Neuronal stem cell (in vitro differentiated cells): Measurements from ENCODE around the gene NUDT2.
A peak's percentile ranks its signal among the peaks of the same experiment; 100 is the strongest.
"Not testable (repeated sequence)": the region's sequence is repeated elsewhere in the genome, so short reads cannot be mapped to it uniquely, and the experiment has no call there.

Experiments
- DNase-seq: peaks from one replicate; pipeline ENCODE4 v3.0.0-alpha.2; 2013; ENCODE audit warnings: low spot score
- H2AFZ ChIP-seq: one replicate; pipeline ENCODE4 v1.6.1; 2013; ENCODE audit warnings: mild to moderate bottlenecking, low read length, inconsistent platforms
- H2AK5ac ChIP-seq: 2 replicates; pipeline ENCODE4 v1.6.1; 2013; ENCODE audit warnings: low read depth, mild to moderate bottlenecking, inconsistent platforms, low read length, moderate library complexity, mixed read lengths
- H2BK120ac ChIP-seq: 2 replicates; pipeline ENCODE4 v1.6.1; 2013; ENCODE audit warnings: low read depth, mild to moderate bottlenecking, inconsistent platforms, low read length, moderate library complexity, mixed read lengths
- H2BK12ac ChIP-seq: one replicate; pipeline ENCODE4 v1.6.1; 2013; ENCODE audit warnings: low read length, inconsistent platforms
- H2BK15ac ChIP-seq: 2 replicates; pipeline ENCODE4 v1.6.1; 2013; ENCODE audit warnings: mild to moderate bottlenecking, low read length, inconsistent platforms, mixed read lengths
- H2BK5ac ChIP-seq: one replicate; pipeline ENCODE4 v1.6.1; 2013; ENCODE audit warnings: inconsistent platforms, mild to moderate bottlenecking, low read length, moderate library complexity
- H3K14ac ChIP-seq: one replicate; pipeline ENCODE4 v1.6.1; 2013; ENCODE audit warnings: low read length, inconsistent platforms
- H3K18ac ChIP-seq: 2 replicates; pipeline ENCODE4 v1.6.1; 2013; ENCODE audit warnings: low read length, inconsistent platforms
- H3K23ac ChIP-seq: 2 replicates; pipeline ENCODE4 v1.6.1; 2013; ENCODE audit warnings: low read depth, mild to moderate bottlenecking, mixed read lengths, low read length, inconsistent platforms; ENCODE audit not compliant: poor library complexity
- H3K27ac ChIP-seq: replicated peaks from 3 replicates; pipeline ENCODE4 v1.5.1; 2013; ENCODE audit warnings: low read length, inconsistent platforms
- H3K27me3 ChIP-seq, 3 experiments: 2 replicates each; pipeline ENCODE4 v1.6.1; 2013; ENCODE audit warnings: low read length in 3 of 3, mild to moderate bottlenecking in 2 of 3, inconsistent platforms in 1 of 3, low read depth in 1 of 3, mixed read lengths in 1 of 3, moderate library complexity in 1 of 3; ENCODE audit not compliant: control insufficient read depth in 3 of 3, insufficient read depth in 3 of 3
- H3K36me3 ChIP-seq, 2 donors: replicated peaks in 1 of 2; 2 replicates each; pipeline ENCODE4 v1.6.1; 2013; ENCODE audit warnings: low read length in 2 of 2; ENCODE audit not compliant: control insufficient read depth in 2 of 2, insufficient read depth in 2 of 2
- H3K4ac ChIP-seq: 2 replicates; pipeline ENCODE4 v1.6.1; 2013; ENCODE audit warnings: inconsistent platforms, mild to moderate bottlenecking, low read length, moderate library complexity
- H3K4me1 ChIP-seq, 2 donors: 1 replicate in 1 of 2; 2 replicates in 1 of 2; pipeline ENCODE4 v1.6.1; 2013; ENCODE audit warnings: low read length in 2 of 2, low read depth in 1 of 2; ENCODE audit not compliant: control insufficient read depth in 2 of 2, insufficient read depth in 1 of 2
- H3K4me2 ChIP-seq: one replicate; pipeline ENCODE4 v1.6.1; 2013; ENCODE audit warnings: mild to moderate bottlenecking, low read length, inconsistent platforms; ENCODE audit not compliant: insufficient read depth, poor library complexity, severe bottlenecking
- H3K4me3 ChIP-seq, 2 donors: 2 replicates each; pipeline ENCODE4 v1.5.1; 2013; ENCODE audit warnings: low read length in 2 of 2, mild to moderate bottlenecking in 2 of 2, inconsistent platforms in 1 of 2, moderate library complexity in 1 of 2
- H3K79me1 ChIP-seq: one replicate; pipeline ENCODE4 v1.6.1; 2013; ENCODE audit warnings: low read depth, mild to moderate bottlenecking, inconsistent platforms, low read length, moderate library complexity
- H3K9ac ChIP-seq: one replicate; pipeline ENCODE4 v1.6.1; 2013; ENCODE audit warnings: mild to moderate bottlenecking, low read depth, low read length, inconsistent platforms; ENCODE audit not compliant: poor library complexity
- H3K9me3 ChIP-seq, 2 donors: replicated peaks in 1 of 2; 2 replicates each; pipeline versions ENCODE3 to v1.6.1; 2013; ENCODE audit warnings: low read length in 2 of 2, mild to moderate bottlenecking in 2 of 2, inconsistent platforms in 1 of 2, low read depth in 1 of 2, mixed read lengths in 1 of 2, moderate library complexity in 1 of 2; ENCODE audit not compliant: control insufficient read depth in 2 of 2, insufficient read depth in 1 of 2
- H4K8ac ChIP-seq: one replicate; pipeline ENCODE4 v1.6.1; 2013; ENCODE audit warnings: low read depth, mild to moderate bottlenecking, inconsistent platforms, low read length, moderate library complexity
- H4K91ac ChIP-seq: one replicate; pipeline ENCODE4 v1.6.1; 2013; ENCODE audit warnings: low read length, low read depth, mild to moderate bottlenecking, inconsistent platforms; ENCODE audit not compliant: poor library complexity
- WGBS, 2 donors: extraction: QIAGEN DNeasy Blood & Tissue Kit; methylation state at CpG; one replicate each; pipeline ENCODE4 v1.1.7; 2013; ENCODE audit warnings: missing lambda C conversion rate in 2 of 2, mixed read lengths in 1 of 2; ENCODE audit not compliant: insufficient read length in 2 of 2, insufficient replicate concordance in 1 of 2; ENCODE audit errors: extremely low coverage in 2 of 2; 5-methylcytosine and 5-hydroxymethylcytosine counted together

Gene NUDT2

DNA sequence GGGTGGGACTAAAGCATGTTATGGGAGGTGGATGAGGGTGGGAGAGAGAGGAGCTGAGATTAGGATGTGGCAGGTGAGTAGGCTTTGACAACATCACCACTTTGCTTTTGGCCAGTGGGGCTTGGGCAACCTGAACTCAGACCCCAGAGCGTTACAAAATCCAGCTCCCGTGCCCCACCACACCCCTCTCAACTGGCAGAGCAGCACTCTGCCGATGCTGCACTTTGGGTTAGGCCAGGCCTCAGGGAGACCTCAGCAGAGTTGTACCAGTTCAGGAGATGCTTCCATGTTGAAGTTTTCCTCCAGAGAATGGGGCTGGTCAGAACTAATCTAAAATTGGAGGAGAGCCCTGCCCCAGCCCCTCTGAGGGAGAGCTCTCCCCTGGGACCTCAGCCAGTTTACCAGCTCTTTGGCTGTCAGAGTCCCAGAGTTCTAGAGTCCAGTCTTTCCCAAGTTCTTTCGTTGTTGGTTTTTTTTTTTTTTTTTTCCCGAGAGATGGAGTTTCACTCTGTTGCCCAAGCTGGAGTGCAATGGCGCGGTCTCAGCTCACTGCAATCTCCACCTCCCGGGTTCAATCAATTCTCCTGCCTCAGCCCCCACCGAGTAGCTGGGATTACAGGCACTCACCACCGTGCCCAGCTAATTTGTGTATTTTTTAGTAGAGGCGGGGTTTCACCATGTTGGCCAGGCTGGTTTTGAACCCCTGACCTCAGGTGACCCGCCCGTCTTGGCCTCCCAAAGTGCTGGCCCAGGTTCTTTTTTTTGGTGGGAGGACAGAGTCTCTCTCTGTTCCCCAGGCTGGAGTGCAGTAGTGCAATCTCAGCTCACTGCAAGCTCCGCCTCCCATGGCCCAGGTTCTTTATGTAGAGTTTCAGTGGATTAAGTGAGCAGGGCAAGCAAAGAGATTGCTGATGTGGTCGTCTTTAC, 17.8 kb downstream of the NUDT2 start:
- peak overlapping the region; percentile 73 for H2BK12ac ChIP-seq
- H3K4me3 ChIP-seq: no peak overlapping the region
- H2AK5ac ChIP-seq: no peak overlapping the region
- H3K4me1 ChIP-seq: no peaks in the 10 kb centered on the region
- peaks cover 3% of the 10 kb centered on the region for H3K79me1 ChIP-seq
- H2BK15ac ChIP-seq: no peak overlapping the region
- no peak overlapping the region for H3K4me2 ChIP-seq
- no peaks in the 10 kb centered on the region for H3K27me3 ChIP-seq
- no CpG with 5 or more reads among the region's 15 CpGs for WGBS, 2 donors
- no peaks in the 10 kb centered on the region for H3K9me3 ChIP-seq
- H4K8ac ChIP-seq: no peak overlapping the region
- no peak overlapping the region for H4K91ac ChIP-seq
- H3K9ac ChIP-seq: peak overlapping the region; percentile 44
- H3K4ac ChIP-seq: no peak overlapping the region
- no peak overlapping the region for H2AFZ ChIP-seq
- no peak overlapping the region for H3K18ac ChIP-seq
- peaks cover 5 to 24% of the 10 kb centered on the region in 2 donors for H3K36me3 ChIP-seq
- H3K14ac ChIP-seq: no peak overlapping the region
- no peak for DNase-seq
- no peak overlapping the region for H2BK120ac ChIP-seq
- no peak overlapping the region for H3K23ac ChIP-seq
- peak overlapping the region; percentile 39 for H2BK5ac ChIP-seq
- H3K27ac ChIP-seq: no peak overlapping the region

DNA sequence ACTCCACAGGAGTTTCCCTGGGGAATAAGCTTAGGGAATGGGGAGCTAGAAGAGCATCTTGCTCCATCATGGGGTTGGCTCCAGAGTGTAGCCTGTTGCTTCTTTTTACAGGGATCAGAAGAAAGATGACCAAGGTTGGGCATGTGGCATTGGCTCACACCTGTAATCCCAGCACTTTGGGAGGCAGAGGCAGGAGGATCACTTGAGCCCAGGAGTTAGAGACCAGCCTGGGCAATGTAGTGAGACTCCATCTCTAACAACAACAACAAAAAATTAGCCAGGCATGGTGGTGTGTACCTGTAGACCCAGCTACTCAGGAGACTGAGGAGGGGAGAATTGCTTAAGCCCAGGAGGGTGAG, 18.4 kb downstream of the NUDT2 start:
- Histone ChIP-seq H3K9ac (no peak overlapping the region), H3K27me3 (no peaks in the 10 kb centered on the region), H4K8ac (no peak overlapping the region)

DNA sequence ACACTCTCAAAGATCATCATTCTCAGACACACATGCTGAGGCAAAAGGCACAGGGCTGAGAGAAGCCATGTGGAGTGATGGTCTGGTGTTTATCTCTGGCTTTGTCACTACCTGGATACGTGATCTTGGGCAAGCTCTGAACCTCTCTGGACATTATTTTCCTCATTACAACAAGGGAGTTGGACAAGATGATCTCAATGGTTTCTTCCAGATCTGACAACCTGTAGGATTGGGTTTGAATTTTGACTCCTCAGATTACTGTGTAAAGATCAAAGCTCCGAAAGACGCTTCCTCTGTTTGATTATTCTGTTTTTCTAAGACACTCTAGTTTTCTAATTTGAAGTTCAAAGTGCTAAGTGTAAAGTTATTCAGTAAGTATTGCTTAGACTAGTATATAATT, 20.0 kb downstream of the NUDT2 start:
- no peak overlapping the region for H3K23ac ChIP-seq
- H3K4me2 ChIP-seq: no peak overlapping the region
- no peak overlapping the region for H3K4ac ChIP-seq
- no peaks in the 10 kb centered on the region for H3K9me3 ChIP-seq
- WGBS, 2 donors: no CpG with 5 or more reads among the region's 3 CpGs
- H3K18ac ChIP-seq: no peak overlapping the region
- H3K4me1 ChIP-seq: no peaks in the 10 kb centered on the region
- H2BK5ac ChIP-seq: no peak overlapping the region
- H3K79me1 ChIP-seq: peaks cover 3% of the 10 kb centered on the region
- no peak overlapping the region for H3K14ac ChIP-seq
- H3K27me3 ChIP-seq: no peaks in the 10 kb centered on the region
- no peak overlapping the region for H3K27ac ChIP-seq
- no peak overlapping the region for H2AFZ ChIP-seq
- no peak for DNase-seq
- no peak overlapping the region for H3K4me3 ChIP-seq
- H2AK5ac ChIP-seq: no peak overlapping the region
- no peak overlapping the region for H2BK15ac ChIP-seq
- H3K9ac ChIP-seq: no peak overlapping the region
- H4K91ac ChIP-seq: no peak overlapping the region
- no peak overlapping the region for H2BK12ac ChIP-seq
- H4K8ac ChIP-seq: no peak overlapping the region
- H2BK120ac ChIP-seq: no peak overlapping the region
- H3K36me3 ChIP-seq: peaks cover 0 to 4% of the 10 kb centered on the region in 2 donors

More for the DNA sequence above, 18.4 kb downstream of the NUDT2 start:
- H3K4me2 ChIP-seq: no peak overlapping the region
- H3K18ac ChIP-seq: no peak overlapping the region
- no peak overlapping the region for H3K4ac ChIP-seq
- no peak overlapping the region for H3K23ac ChIP-seq
- H3K14ac ChIP-seq: no peak overlapping the region
- no peak for DNase-seq
- no peaks in the 10 kb centered on the region for H3K9me3 ChIP-seq
- H4K91ac ChIP-seq: no peak overlapping the region
- H2BK12ac ChIP-seq: no peak overlapping the region
- no peak overlapping the region for H2BK5ac ChIP-seq
- no peak overlapping the region for H2AK5ac ChIP-seq
- H3K4me3 ChIP-seq: no peak overlapping the region
- H3K36me3 ChIP-seq: peaks cover 5 to 18% of the 10 kb centered on the region in 2 donors
- no peak overlapping the region for H2BK120ac ChIP-seq
- H3K27ac ChIP-seq: no peak overlapping the region
- H3K79me1 ChIP-seq: peaks cover 3% of the 10 kb centered on the region
- no peaks in the 10 kb centered on the region for H3K4me1 ChIP-seq
- H2BK15ac ChIP-seq: no peak overlapping the region
- H2AFZ ChIP-seq: no peak overlapping the region

DNA sequence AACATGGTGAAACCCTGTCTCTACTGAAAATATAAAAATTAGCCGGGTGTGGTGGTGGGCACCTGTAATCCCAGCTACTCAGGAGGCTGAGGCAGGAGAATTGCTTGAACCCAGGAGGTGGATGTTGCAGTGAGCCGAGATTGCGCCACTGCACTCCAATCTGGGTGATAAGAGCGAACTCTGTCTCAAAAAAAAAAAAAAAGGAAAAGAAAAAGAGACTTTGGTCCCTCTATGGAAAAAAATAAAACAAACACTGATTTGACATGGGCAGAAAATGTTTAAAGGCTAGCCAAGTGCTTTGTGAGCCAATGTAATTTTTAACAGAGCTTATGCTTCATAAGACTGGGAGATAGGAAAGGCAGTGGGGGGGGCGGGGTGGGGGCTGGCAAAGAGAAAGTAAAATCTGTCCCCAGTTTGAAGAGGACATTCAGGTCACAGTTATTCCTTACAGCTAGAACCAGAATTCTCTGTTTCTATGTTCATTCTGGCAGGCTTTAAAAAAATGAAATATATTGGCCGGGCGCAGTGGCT, 22.8 kb downstream of the NUDT2 start:
- H3K9ac ChIP-seq, H3K23ac ChIP-seq, H3K4me2 ChIP-seq, H2AFZ ChIP-seq, H3K4ac ChIP-seq, H3K4me1 ChIP-seq, H3K27ac ChIP-seq, H3K14ac ChIP-seq, H3K79me1 ChIP-seq, H4K8ac ChIP-seq, DNase-seq, H2BK120ac ChIP-seq, H3K18ac ChIP-seq, H2BK5ac ChIP-seq, H4K91ac ChIP-seq, H2AK5ac ChIP-seq, H3K4me3 ChIP-seq, H2BK15ac ChIP-seq, H2BK12ac ChIP-seq, H3K36me3 ChIP-seq, H3K27me3 ChIP-seq, H3K9me3 ChIP-seq: not testable (repeated sequence)
- WGBS, 2 donors: no CpG with 5 or more reads among the region's 7 CpGs
